Measurements from ENCODE around the gene GNLY.

DNA sequence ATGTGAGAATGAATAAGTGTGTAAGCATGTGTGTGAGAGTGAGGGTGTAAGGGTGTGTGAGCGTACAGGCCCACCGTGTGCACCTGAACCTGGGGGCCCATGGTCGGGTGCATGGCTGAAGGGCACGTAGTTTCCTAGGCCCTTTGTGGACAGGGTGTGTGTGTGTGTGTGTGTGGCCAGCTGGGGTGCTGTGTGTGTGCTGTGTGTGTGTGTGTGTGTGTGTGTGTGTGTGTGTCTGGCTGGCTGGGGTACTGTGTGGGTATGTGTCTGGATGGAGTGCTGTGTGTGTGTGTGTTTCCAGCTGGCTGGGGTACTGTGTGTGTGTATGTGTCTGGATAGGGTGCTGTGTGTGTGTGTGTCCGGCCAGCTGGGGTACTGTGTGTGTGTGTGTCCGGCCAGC is 28.1 kb upstream of the GNLY start:
- no peak for TF ChIP-seq ZBTB7A (IDR thresholded peaks at IDR 0.05; ENCODE audit: low read depth)
- TF ChIP-seq EP300 (IDR thresholded peaks at IDR 0.05; ENCODE audit: borderline replicate concordance): no peak
- TF ChIP-seq, protein P1, sequence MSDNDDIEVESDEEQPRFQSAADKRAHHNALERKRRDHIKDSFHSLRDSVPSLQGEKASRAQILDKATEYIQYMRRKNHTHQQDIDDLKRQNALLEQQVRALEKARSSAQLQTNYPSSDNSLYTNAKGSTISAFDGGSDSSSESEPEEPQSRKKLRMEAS (IDR thresholded peaks at IDR 0.05): no peak
- TF ChIP-seq, protein P2, sequence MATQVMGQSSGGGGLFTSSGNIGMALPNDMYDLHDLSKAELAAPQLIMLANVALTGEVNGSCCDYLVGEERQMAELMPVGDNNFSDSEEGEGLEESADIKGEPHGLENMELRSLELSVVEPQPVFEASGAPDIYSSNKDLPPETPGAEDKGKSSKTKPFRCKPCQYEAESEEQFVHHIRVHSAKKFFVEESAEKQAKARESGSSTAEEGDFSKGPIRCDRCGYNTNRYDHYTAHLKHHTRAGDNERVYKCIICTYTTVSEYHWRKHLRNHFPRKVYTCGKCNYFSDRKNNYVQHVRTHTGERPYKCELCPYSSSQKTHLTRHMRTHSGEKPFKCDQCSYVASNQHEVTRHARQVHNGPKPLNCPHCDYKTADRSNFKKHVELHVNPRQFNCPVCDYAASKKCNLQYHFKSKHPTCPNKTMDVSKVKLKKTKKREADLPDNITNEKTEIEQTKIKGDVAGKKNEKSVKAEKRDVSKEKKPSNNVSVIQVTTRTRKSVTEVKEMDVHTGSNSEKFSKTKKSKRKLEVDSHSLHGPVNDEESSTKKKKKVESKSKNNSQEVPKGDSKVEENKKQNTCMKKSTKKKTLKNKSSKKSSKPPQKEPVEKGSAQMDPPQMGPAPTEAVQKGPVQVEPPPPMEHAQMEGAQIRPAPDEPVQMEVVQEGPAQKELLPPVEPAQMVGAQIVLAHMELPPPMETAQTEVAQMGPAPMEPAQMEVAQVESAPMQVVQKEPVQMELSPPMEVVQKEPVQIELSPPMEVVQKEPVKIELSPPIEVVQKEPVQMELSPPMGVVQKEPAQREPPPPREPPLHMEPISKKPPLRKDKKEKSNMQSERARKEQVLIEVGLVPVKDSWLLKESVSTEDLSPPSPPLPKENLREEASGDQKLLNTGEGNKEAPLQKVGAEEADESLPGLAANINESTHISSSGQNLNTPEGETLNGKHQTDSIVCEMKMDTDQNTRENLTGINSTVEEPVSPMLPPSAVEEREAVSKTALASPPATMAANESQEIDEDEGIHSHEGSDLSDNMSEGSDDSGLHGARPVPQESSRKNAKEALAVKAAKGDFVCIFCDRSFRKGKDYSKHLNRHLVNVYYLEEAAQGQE (IDR thresholded peaks at IDR 0.05; ENCODE audit: low read depth): no peak
- TF ChIP-seq TAF1 (IDR thresholded peaks at IDR 0.05; ENCODE audit: low read depth): no peak
- no peak for TF ChIP-seq FOXM1 (IDR thresholded peaks at IDR 0.05; ENCODE audit: borderline replicate concordance, low read depth)

Measured in Ishikawa (cell line).